ENCODE measurements around the gene SERPINB13. TPM values are rescaled to one million over a fixed set of nuclear protein-coding genes. Genes with fewer than 3 reads are reported as not detected.
"Not testable (repeated sequence)": the region's sequence is repeated elsewhere in the genome, so short reads cannot be mapped to it uniquely, and the experiment has no call there.

The SERPINB13 gene
- total RNA-seq, 1 donor, result not detected

- TF ChIP-seq CTCF (IDR thresholded peaks at IDR 0.05; ENCODE audit: insufficient read depth, low read length), result no peak
- H3K4me3 ChIP-seq (ENCODE audit: low read depth, low read length), result no peak overlapping the region
- DNase-seq (ENCODE audit: low read depth), result peak; percentile 21
Observed at GRCh38 chr18:63617049-63617914, 30.1 kb downstream of the SERPINB13 start.

- H3K4me3 ChIP-seq (ENCODE audit: low read depth, low read length), result no peak overlapping the region
- TF ChIP-seq CTCF (IDR thresholded peaks at IDR 0.05; ENCODE audit: insufficient read depth, low read length), result no peak
- no peak for DNase-seq (ENCODE audit: low read depth)
Observed at GRCh38 chr18:63617915-63618234, 30.7 kb downstream of the SERPINB13 start.

GRCh38 chr18:63619661-63620060 lies 32.5 kb downstream of the SERPINB13 start:
- no peak overlapping the region for H3K4me3 ChIP-seq (ENCODE audit: low read depth, low read length)
- TF ChIP-seq CTCF (IDR thresholded peaks at IDR 0.05; ENCODE audit: insufficient read depth, low read length), result no peak
- peak; percentile 63 for DNase-seq (ENCODE audit: low read depth)

GRCh38 chr18:63624863-63625262 lies 37.7 kb downstream of the SERPINB13 start:
- no peak for DNase-seq (ENCODE audit: low read depth)
- no peak for TF ChIP-seq CTCF (IDR thresholded peaks at IDR 0.05; ENCODE audit: insufficient read depth, low read length)
- no peak overlapping the region for H3K4me3 ChIP-seq (ENCODE audit: low read depth, low read length)

GRCh38 chr18:63626431-63626830 lies 39.3 kb downstream of the SERPINB13 start:
- no peak for TF ChIP-seq CTCF (IDR thresholded peaks at IDR 0.05; ENCODE audit: insufficient read depth, low read length)
- no peak for DNase-seq (ENCODE audit: low read depth)
- H3K4me3 ChIP-seq (ENCODE audit: low read depth, low read length), result no peak overlapping the region

GRCh38 chr18:63627819-63628218 lies 40.7 kb downstream of the SERPINB13 start:
- TF ChIP-seq CTCF (IDR thresholded peaks at IDR 0.05; ENCODE audit: insufficient read depth, low read length), result no peak
- no peak for DNase-seq (ENCODE audit: low read depth)
- H3K4me3 ChIP-seq (ENCODE audit: low read depth, low read length), result no peak overlapping the region

GRCh38 chr18:63637703-63638102 lies 50.6 kb downstream of the SERPINB13 start:
- no peak for DNase-seq (ENCODE audit: low read depth)
- no peak for TF ChIP-seq CTCF (IDR thresholded peaks at IDR 0.05; ENCODE audit: insufficient read depth, low read length)
- no peak overlapping the region for H3K4me3 ChIP-seq (ENCODE audit: low read depth, low read length)

GRCh38 chr18:63641157-63641680 lies 54.1 kb downstream of the SERPINB13 start:
- DNase-seq (ENCODE audit: low read depth); H3K4me3 ChIP-seq (ENCODE audit: low read depth, low read length): not testable (repeated sequence)

- H3K4me3 ChIP-seq (ENCODE audit: low read depth, low read length), result not testable (repeated sequence)
Observed at GRCh38 chr18:63642668-63643356, 55.7 kb downstream of the SERPINB13 start.

More at GRCh38 chr18:63642668-63643356, 55.7 kb downstream of the SERPINB13 start:
- not testable (repeated sequence) for DNase-seq (ENCODE audit: low read depth)
